Neutrophil (primary cell): ENCODE results near the gene USB1.
A peak's percentile ranks its signal among the peaks of the same experiment; 100 is the strongest.

Experiments
- H3K27ac ChIP-seq: fragments of 200-600 bp; sonication (generic); 2 replicates; pipeline ENCODE4 v1.5.1; 2016; ENCODE audit warnings: mild to moderate bottlenecking, moderate library complexity
- H3K27me3 ChIP-seq: fragments of 200-600 bp; sonication (generic); 2 replicates; pipeline ENCODE4 v1.6.0; 2016; ENCODE audit warnings: mild to moderate bottlenecking
- H3K36me3 ChIP-seq: fragments of 200-600 bp; sonication (generic); 2 replicates; pipeline ENCODE4 v1.5.1; 2017
- H3K4me1 ChIP-seq, 2 experiments: fragments of 200-600 bp in 1 of 2; sonication (generic) in 1 of 2; 1 replicate in 1 of 2; 2 replicates in 1 of 2; pipeline versions ENCODE4 v1.5.1 to v1.6.1; 2013 to 2016; ENCODE audit warnings: low read depth in 1 of 2, low read length in 1 of 2, mild to moderate bottlenecking in 1 of 2, moderate library complexity in 1 of 2; ENCODE audit not compliant: control insufficient read depth in 1 of 2, insufficient read depth in 1 of 2
- H3K4me3 ChIP-seq, 2 experiments: fragments of 200-600 bp in 1 of 2; sonication (generic) in 1 of 2; 1 replicate in 1 of 2; 2 replicates in 1 of 2; pipeline ENCODE4 v1.5.1; 2013 to 2016; ENCODE audit warnings: low read depth in 1 of 2, low read length in 1 of 2, mild to moderate bottlenecking in 1 of 2, moderate library complexity in 1 of 2
- H3K9me3 ChIP-seq: fragments of 200-600 bp; sonication (generic); 2 replicates; pipeline ENCODE4 v1.5.1; 2016
- TF ChIP-seq, protein P1 (sequence below): fragments of 200-600 bp; sonication (generic); IDR thresholded peaks from 2 replicates; pipeline ENCODE4 v1.5.1; 2016; ENCODE audit warnings: antibody characterized with exemption

The USB1 gene

DNA sequence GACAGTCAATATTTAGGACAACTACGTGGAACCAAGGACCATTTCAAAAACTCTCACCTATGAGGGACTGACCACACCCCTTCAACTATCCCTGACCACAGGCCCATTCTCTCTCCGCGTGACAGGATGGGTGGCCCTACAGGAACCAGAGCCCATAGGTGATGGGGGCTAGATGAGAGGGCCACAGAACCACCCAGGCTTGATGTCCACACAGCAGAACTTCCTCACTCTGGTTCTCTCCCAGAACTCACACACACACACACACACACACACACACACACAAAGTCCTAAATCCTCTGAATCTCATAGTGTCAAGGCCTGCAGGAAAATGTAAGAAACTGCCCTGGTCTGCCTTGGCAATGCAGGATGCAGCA lies 2.2 kb upstream of the USB1 start:
- Histone ChIP-seq H3K4me3 (peak overlapping the region; percentile 91 to 97), H3K27ac (peak overlapping the region; percentile 94), H3K36me3 (peaks cover 43% of the 10 kb centered on the region), H3K27me3 (no peaks in the 10 kb centered on the region), H3K4me1 (peaks cover 65 to 67% of the 10 kb centered on the region in 2 experiments), H3K9me3 (no peaks in the 10 kb centered on the region)
- TF ChIP-seq, protein P1, sequence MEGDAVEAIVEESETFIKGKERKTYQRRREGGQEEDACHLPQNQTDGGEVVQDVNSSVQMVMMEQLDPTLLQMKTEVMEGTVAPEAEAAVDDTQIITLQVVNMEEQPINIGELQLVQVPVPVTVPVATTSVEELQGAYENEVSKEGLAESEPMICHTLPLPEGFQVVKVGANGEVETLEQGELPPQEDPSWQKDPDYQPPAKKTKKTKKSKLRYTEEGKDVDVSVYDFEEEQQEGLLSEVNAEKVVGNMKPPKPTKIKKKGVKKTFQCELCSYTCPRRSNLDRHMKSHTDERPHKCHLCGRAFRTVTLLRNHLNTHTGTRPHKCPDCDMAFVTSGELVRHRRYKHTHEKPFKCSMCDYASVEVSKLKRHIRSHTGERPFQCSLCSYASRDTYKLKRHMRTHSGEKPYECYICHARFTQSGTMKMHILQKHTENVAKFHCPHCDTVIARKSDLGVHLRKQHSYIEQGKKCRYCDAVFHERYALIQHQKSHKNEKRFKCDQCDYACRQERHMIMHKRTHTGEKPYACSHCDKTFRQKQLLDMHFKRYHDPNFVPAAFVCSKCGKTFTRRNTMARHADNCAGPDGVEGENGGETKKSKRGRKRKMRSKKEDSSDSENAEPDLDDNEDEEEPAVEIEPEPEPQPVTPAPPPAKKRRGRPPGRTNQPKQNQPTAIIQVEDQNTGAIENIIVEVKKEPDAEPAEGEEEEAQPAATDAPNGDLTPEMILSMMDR, result no peak

DNA sequence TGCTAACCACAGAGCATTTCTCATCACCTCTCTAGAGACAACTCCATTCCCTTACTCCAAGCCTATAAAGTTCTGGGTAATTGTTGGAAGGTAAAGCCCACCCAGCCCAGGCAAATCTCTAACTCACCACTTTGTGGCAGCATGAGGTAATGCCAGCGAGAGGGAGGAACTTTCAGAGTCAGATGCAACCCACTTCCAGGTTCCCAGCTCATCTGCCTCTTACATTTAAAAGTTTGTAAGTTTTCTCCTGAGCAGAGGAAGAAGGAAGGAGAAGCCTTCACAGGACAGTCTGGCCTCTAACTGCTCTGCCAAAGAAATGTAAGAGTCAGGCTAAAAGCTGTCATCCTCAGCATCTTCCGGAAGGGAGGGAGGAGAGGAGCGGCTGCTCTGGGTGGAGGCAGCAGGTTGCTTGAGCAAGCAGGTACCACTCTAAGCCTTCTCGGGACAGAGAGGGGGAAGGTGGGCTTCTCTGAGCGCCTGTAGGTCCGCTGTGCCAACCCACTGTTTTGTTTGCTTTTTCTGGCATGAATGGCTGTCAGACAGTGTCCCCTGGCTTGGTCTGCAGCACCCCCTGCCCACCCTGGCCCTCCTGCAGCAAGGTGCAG lies 1.7 kb upstream of the USB1 start:
- H3K4me1 ChIP-seq, result peaks cover 60 to 63% of the 10 kb centered on the region in 2 experiments
- no peaks in the 10 kb centered on the region for H3K9me3 ChIP-seq
- no peaks in the 10 kb centered on the region for H3K27me3 ChIP-seq
- H3K36me3 ChIP-seq, result peaks cover 48% of the 10 kb centered on the region
- H3K27ac ChIP-seq, result peak overlapping the region; percentile 94
- peak overlapping the region; percentile 91 to 97 for H3K4me3 ChIP-seq
- TF ChIP-seq, protein P1, result peak; percentile 27

DNA sequence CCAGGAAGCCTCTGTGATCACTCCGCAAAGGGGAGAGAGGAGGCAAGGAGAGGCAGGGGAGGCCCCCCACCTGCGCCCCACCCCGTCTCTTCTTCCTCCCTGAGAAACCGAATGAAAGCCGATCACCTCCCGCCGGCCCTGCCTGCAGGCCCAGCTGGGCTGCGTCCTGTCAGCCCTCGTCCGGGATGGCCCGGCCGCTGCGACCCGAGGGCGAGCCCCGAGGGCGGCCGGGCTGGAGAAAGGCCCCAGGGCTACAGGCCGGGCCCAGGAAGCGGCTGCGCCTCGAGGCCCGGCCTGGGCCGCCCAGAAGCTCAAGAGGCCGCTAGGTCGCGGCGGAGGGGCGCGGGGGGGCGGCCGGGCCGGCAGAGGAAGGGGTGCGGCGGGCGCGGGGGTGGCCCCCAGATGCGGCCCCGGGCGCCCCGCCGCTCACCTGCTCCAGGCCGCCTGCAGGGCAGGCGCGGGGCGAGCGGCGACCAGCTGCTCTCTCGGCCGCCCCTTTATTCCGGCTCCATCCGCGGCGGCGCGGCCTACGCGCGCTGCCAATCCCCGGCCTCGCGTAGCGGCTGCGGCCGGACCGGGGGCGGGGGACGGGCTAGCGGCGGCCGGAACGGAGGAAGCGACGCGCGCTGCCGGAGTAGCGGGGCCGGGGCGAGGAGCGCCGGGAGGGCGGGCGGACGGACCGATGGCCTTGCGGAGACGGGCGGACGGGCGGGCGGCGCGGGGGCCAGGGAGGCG lies 1.1 kb upstream of the USB1 start, which contains the start of gene ZNF319:
Gene ZNF319, minus strand, starts transcription at position 702 of the 735 bp plus-strand sequence. CDS start 2,407 bp downstream, outside the sequence.
- H3K27ac ChIP-seq, result peak within 1 kb of the TSS; percentile 94
- no peaks in the 10 kb centered on the region for H3K27me3 ChIP-seq
- H3K9me3 ChIP-seq, result no peaks in the 10 kb centered on the region
- peaks cover 55% of the 10 kb centered on the region for H3K36me3 ChIP-seq
- peak within 1 kb of the TSS; percentile 91 to 97 for H3K4me3 ChIP-seq
- TF ChIP-seq, protein P1, result no peak
- H3K4me1 ChIP-seq, result peaks cover 54 to 56% of the 10 kb centered on the region in 2 experiments

DNA sequence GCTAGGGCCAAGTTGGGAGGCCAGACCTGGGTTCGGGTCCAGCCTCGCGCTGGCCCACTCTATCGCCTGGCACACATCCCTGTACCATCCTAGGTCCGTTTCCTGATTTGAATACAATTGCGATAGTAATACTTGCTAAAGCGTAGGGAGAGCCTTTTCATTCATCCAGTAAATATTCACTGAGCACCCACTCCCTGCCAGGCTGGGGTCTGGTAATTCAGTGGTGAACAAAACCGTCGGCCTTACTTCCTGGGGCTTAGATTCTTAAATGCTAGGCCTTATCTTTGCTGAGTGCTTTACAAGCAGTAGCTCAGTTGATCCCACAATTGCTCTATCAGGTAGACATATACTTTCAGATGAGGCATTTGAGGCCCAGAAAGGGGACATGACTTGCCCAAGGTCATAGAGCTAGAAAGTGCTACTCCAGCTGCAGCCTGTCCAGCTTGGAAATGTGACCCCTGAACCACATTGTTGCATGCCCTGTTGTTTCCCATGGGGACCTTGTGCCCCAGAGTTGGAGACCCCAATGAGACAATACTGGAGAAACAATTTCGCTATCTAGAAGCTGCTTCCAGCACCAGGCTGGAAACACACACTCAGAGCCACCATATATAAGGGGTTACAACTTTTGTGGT lies 691 bp downstream of the USB1 start:
- H3K27ac ChIP-seq, result peak overlapping the region; percentile 94
- peaks cover 37% of the 10 kb centered on the region for H3K36me3 ChIP-seq
- peaks cover 38 to 42% of the 10 kb centered on the region in 2 experiments for H3K4me1 ChIP-seq
- H3K4me3 ChIP-seq, result peak overlapping the region; percentile 91 to 97
- H3K27me3 ChIP-seq, result no peaks in the 10 kb centered on the region
- TF ChIP-seq, protein P1, result no peak
- H3K9me3 ChIP-seq, result no peaks in the 10 kb centered on the region

DNA sequence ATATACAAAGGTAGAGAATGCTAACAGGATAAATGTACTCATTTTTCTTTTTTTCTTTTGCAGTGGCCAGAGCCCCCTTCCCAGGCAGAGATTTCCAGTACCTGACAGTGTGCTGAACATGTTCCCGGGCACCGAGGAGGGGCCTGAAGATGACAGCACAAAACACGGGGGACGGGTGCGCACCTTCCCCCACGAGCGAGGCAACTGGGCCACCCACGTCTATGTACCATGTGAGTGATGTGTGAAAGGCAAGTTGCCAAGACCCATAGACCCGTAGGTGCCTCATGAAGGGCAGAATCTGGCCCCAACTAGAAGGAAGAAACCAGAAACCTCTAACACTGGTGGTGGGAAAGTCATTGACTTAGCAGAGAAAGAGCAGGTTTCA lies 1.2 kb downstream of the USB1 start:
- H3K27ac ChIP-seq, result no peak overlapping the region
- TF ChIP-seq, protein P1, result no peak
- no peak overlapping the region for H3K4me3 ChIP-seq
- H3K9me3 ChIP-seq, result no peaks in the 10 kb centered on the region
- H3K36me3 ChIP-seq, result peaks cover 34% of the 10 kb centered on the region
- H3K27me3 ChIP-seq, result no peaks in the 10 kb centered on the region
- peaks cover 33 to 37% of the 10 kb centered on the region in 2 experiments for H3K4me1 ChIP-seq
